Hepatocyte (in vitro differentiated cells): ENCODE results near the gene HECW1. TPM values are rescaled to one million over a fixed set of nuclear protein-coding genes. Genes with fewer than 3 reads are reported as not detected.

Source experiments
- DNase-seq: peaks from one replicate; pipeline ENCODE4 v3.0.0-alpha.2; 2016; ENCODE audit warnings: low spot score
- H2AFZ ChIP-seq: fragments of 200-600 bp; sonication (generic); 2 replicates; pipeline ENCODE4 v1.6.0; 2016; ENCODE audit warnings: antibody characterized with exemption, mild to moderate bottlenecking
- H3K27ac ChIP-seq: fragments of 200-600 bp; sonication (generic); 2 replicates; pipeline ENCODE4 v1.5.1; 2016; ENCODE audit warnings: mild to moderate bottlenecking
- H3K27me3 ChIP-seq: fragments of 200-600 bp; sonication (generic); 2 replicates; pipeline ENCODE4 v1.6.1; 2016
- H3K36me3 ChIP-seq: fragments of 200-600 bp; sonication (generic); replicated peaks from 2 replicates; pipeline ENCODE4 v1.5.1; 2016; ENCODE audit warnings: low read depth; ENCODE audit not compliant: insufficient read depth
- H3K4me1 ChIP-seq: fragments of 200-600 bp; sonication (generic); 2 replicates; pipeline ENCODE4 v1.5.1; 2016; ENCODE audit warnings: mild to moderate bottlenecking, moderate library complexity; ENCODE audit not compliant: insufficient read depth
- H3K4me2 ChIP-seq: fragments of 200-600 bp; sonication (generic); 2 replicates; pipeline ENCODE4 v1.6.0; 2016
- H3K4me3 ChIP-seq: fragments of 200-600 bp; sonication (generic); 2 replicates; pipeline ENCODE4 v1.5.1; 2016; ENCODE audit warnings: mild to moderate bottlenecking
- H3K79me2 ChIP-seq: fragments of 200-600 bp; sonication (generic); 2 replicates; pipeline ENCODE4 v1.6.0; 2017; ENCODE audit warnings: mild to moderate bottlenecking
- H3K9me2 ChIP-seq: fragments of 200-600 bp; sonication (generic); replicated peaks from 2 replicates; pipeline ENCODE4 v1.6.0; 2017; ENCODE audit warnings: mild to moderate bottlenecking; ENCODE audit not compliant: insufficient read depth
- H3K9me3 ChIP-seq: fragments of 200-600 bp; sonication (generic); 2 replicates; pipeline ENCODE4 v1.5.1; 2016; ENCODE audit warnings: low read depth, mild to moderate bottlenecking
- H4K20me1 ChIP-seq: fragments of 200-600 bp; sonication (generic); 2 replicates; pipeline ENCODE4 v1.6.0; 2016; ENCODE audit warnings: mild to moderate bottlenecking; ENCODE audit not compliant: insufficient read depth, poor library complexity, severe bottlenecking
- CTCF ChIP-seq: fragments of 200-600 bp; sonication (generic); IDR thresholded peaks from 2 replicates; pipeline ENCODE4 v1.5.1; 2016; ENCODE audit warnings: antibody characterized with exemption, mild to moderate bottlenecking; ENCODE audit not compliant: poor library complexity
- EZH2 ChIP-seq: fragments of 200-600 bp; sonication (generic); IDR thresholded peaks from 2 replicates; pipeline ENCODE4 v1.6.1; 2016; ENCODE audit warnings: antibody characterized with exemption, mild to moderate bottlenecking, borderline replicate concordance
- EZH2phosphoT487 ChIP-seq: fragments of 200-600 bp; sonication (generic); IDR thresholded peaks from one replicate; pipeline ENCODE4 v1.6.1; 2018; ENCODE audit warnings: antibody characterized with exemption, mild to moderate bottlenecking, low read depth, moderate library complexity; ENCODE audit not compliant: unreplicated experiment, severe bottlenecking
- WGBS: methylation state at CpG from one replicate; pipeline ENCODE4 v1.1.6; 2016; ENCODE audit warnings: low lambda C conversion rate; ENCODE audit errors: missing lambda C conversion rate; 5-methylcytosine and 5-hydroxymethylcytosine counted together
- polyA plus RNA-seq: library from polyadenylated mRNA; unstranded; fragments of >200 nt; fragmentation: Nextera tagmentation; extraction: Ambion mirVana; gene quantifications from 2 replicates; pipeline ENCODE4 v1.2.1, GENCODE V29; 2016
- total RNA-seq: library from RNA; depleted of rRNA; stranded (reverse); fragments of >200 nt; gene quantifications from 2 replicates; pipeline ENCODE4 v1.2.3, GENCODE V29; 2014

HECW1 gene
- total and polyA plus RNA-seq, 2 experiments from 2014 or later = 1.5 to 7.6 TPM

- TF ChIP-seq CTCF = no peak
- no peak for TF ChIP-seq EZH2
- TF ChIP-seq EZH2phosphoT487 = no peak
Measured at GRCh38 chr7:43152696-43153095, 40.2 kb downstream of the HECW1 start.

GRCh38 chr7:43155636-43156035, 43.2 kb downstream of the HECW1 start:
- Histone ChIP-seq H3K36me3 (no peaks in the 10 kb centered on the region), H4K20me1 (no peaks in the 10 kb centered on the region), H2AFZ (no peak overlapping the region), H3K27ac (no peak overlapping the region), H3K4me3 (no peak overlapping the region), H3K79me2 (no peaks in the 10 kb centered on the region), H3K9me3 (no peaks in the 10 kb centered on the region), H3K4me1 (no peaks in the 10 kb centered on the region), H3K4me2 (no peak overlapping the region), H3K9me2 (no peaks in the 10 kb centered on the region), H3K27me3 (no peaks in the 10 kb centered on the region)
- DNase-seq = no peak
- WGBS = 76% methylated on average over 4 of the region's 4 CpGs
- TF ChIP-seq EZH2 = no peak
- TF ChIP-seq CTCF = no peak
- TF ChIP-seq EZH2phosphoT487 = no peak

More at GRCh38 chr7:43152696-43153095, 40.2 kb downstream of the HECW1 start:
- no peaks in the 10 kb centered on the region for H3K27me3 ChIP-seq
- H3K4me1 ChIP-seq = no peaks in the 10 kb centered on the region
- H3K9me2 ChIP-seq = no peaks in the 10 kb centered on the region
- H3K27ac ChIP-seq = no peak overlapping the region
- H3K36me3 ChIP-seq = no peaks in the 10 kb centered on the region
- H3K9me3 ChIP-seq = no peaks in the 10 kb centered on the region
- WGBS = 72% methylated on average over 6 of the region's 6 CpGs
- no peaks in the 10 kb centered on the region for H4K20me1 ChIP-seq
- no peak overlapping the region for H3K4me3 ChIP-seq
- no peaks in the 10 kb centered on the region for H3K79me2 ChIP-seq
- H2AFZ ChIP-seq = no peak overlapping the region
- DNase-seq = no peak
- H3K4me2 ChIP-seq = no peak overlapping the region

GRCh38 chr7:43163885-43164284, 51.4 kb downstream of the HECW1 start:
- Histone ChIP-seq H4K20me1 (no peaks in the 10 kb centered on the region), H3K4me3 (no peak overlapping the region), H3K36me3 (no peaks in the 10 kb centered on the region), H3K4me2 (no peak overlapping the region), H2AFZ (no peak overlapping the region), H3K27me3 (no peaks in the 10 kb centered on the region), H3K27ac (no peak overlapping the region), H3K9me2 (no peaks in the 10 kb centered on the region), H3K9me3 (no peaks in the 10 kb centered on the region), H3K79me2 (no peaks in the 10 kb centered on the region), H3K4me1 (no peaks in the 10 kb centered on the region)
- no peak for TF ChIP-seq EZH2
- no peak for TF ChIP-seq EZH2phosphoT487
- no peak for TF ChIP-seq CTCF
- no peak for DNase-seq
- WGBS = 95% methylated on average over 3 of the region's 3 CpGs

GRCh38 chr7:43164757-43165156, 52.3 kb downstream of the HECW1 start:
- Histone ChIP-seq H3K27ac (no peak overlapping the region), H2AFZ (no peak overlapping the region), H3K27me3 (no peaks in the 10 kb centered on the region), H3K36me3 (no peaks in the 10 kb centered on the region), H3K9me2 (no peaks in the 10 kb centered on the region), H3K79me2 (no peaks in the 10 kb centered on the region), H3K4me1 (no peaks in the 10 kb centered on the region), H3K4me2 (no peak overlapping the region), H4K20me1 (no peaks in the 10 kb centered on the region), H3K4me3 (no peak overlapping the region), H3K9me3 (no peaks in the 10 kb centered on the region)
- 80% methylated on average over 4 of the region's 4 CpGs for WGBS
- peak; percentile 23 for DNase-seq
- no peak for TF ChIP-seq EZH2
- no peak for TF ChIP-seq EZH2phosphoT487
